Fibroblast of pulmonary artery (primary cell): ENCODE results near the gene ZKSCAN7.

Experiments
- DNase-seq: peaks from one replicate; pipeline ENCODE4 v3.0.0-alpha.2; 2010; ENCODE audit warnings: low read depth
- H3K4me3 ChIP-seq: replicated peaks from 2 replicates; pipeline ENCODE4 v1.5.1; 2011; ENCODE audit warnings: low read depth, mild to moderate bottlenecking, control low read depth, low read length, moderate library complexity
- CTCF ChIP-seq: IDR thresholded peaks from 2 replicates; pipeline ENCODE4 v1.5.1; 2011; ENCODE audit warnings: mild to moderate bottlenecking, control low read depth, low read length, inconsistent platforms; ENCODE audit errors: missing control alignments

ZKSCAN7 gene

GRCh38 chr3:44554626-44555592 is at the start of gene ZKSCAN7:
TSS of gene ZKSCAN7 (plus strand) at chr3:44555193. CDS start at chr3:44557048, 1,855 bp downstream.
- TF ChIP-seq CTCF, result no peak
- H3K4me3 ChIP-seq, result peak within 1 kb of the TSS; percentile 82
- peak; percentile 50 for DNase-seq

GRCh38 chr3:44506556-44506955 is 48.4 kb upstream of the ZKSCAN7 start:
- TF ChIP-seq CTCF, result no peak

GRCh38 chr3:44506961-44507360 is 48.0 kb upstream of the ZKSCAN7 start:
- no peak overlapping the region for H3K4me3 ChIP-seq
- DNase-seq, result no peak
- no peak for TF ChIP-seq CTCF

More at GRCh38 chr3:44506556-44506955, 48.4 kb upstream of the ZKSCAN7 start:
- no peak overlapping the region for H3K4me3 ChIP-seq
- DNase-seq, result no peak

GRCh38 chr3:44509393-44509921 is 45.5 kb upstream of the ZKSCAN7 start:
- no peak for TF ChIP-seq CTCF
- DNase-seq, result peak; percentile 4

GRCh38 chr3:44510000-44510368 is 45.0 kb upstream of the ZKSCAN7 start:
- DNase-seq, result peak; percentile 20
- peak overlapping the region; percentile 61 for H3K4me3 ChIP-seq
- TF ChIP-seq CTCF, result no peak

More at GRCh38 chr3:44509393-44509921, 45.5 kb upstream of the ZKSCAN7 start:
- H3K4me3 ChIP-seq, result peak overlapping the region; percentile 61

GRCh38 chr3:44511238-44511566 is 43.8 kb upstream of the ZKSCAN7 start:
- no peak for TF ChIP-seq CTCF
- DNase-seq, result no peak
- H3K4me3 ChIP-seq, result peak overlapping the region; percentile 61
